GM19351 (cell line): ENCODE data around the gene OR7G3.

ENCODE experiments used
- ATAC-seq: cut with Tn5 transposase; IDR thresholded peaks from one replicate; pipeline ENCODE4 v1.9.1; 2021; ENCODE audit warnings: mild to moderate bottlenecking, moderate library complexity; ENCODE audit not compliant: unreplicated experiment

Gene OR7G3

GRCh38 chr19:9126900-9127405 is at the start of gene OR7G3:
Gene OR7G3 (minus strand): TSS chr19:9126950. CDS start chr19:9126950, 0 bp downstream.
- ATAC-seq = no peak

GRCh38 chr19:9175326-9175725 is 48.6 kb upstream of the OR7G3 start:
- ATAC-seq = no peak

DNA sequence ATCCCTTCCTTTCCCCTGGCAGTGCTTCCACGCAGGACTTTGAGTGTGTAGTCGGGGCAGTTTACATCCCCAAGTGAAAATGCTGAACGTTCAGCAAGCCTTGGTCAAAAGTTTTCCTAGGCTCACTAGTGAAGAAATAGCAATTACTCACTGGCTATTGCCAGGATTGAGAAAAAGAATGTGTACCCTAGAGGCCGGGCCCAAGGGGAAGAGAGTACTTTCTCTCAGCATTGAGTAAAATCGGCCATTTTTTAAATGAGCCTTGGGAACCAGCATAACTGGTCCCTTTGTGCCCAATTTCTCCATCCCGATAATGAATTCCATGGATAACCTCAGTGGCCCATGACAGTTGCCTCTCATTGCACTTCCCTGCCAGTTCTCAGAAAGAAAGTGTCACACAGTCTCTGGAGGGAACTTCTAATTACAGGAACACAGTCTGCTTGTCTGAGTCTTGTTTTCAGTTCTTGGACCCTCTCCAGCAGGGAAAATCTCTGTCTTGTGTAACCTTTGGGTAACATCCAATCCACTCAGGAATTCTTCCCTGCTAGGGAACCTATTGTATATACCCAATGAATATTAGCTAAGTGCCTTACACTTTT is 44.7 kb upstream of the OR7G3 start:
- ATAC-seq = no peak

DNA sequence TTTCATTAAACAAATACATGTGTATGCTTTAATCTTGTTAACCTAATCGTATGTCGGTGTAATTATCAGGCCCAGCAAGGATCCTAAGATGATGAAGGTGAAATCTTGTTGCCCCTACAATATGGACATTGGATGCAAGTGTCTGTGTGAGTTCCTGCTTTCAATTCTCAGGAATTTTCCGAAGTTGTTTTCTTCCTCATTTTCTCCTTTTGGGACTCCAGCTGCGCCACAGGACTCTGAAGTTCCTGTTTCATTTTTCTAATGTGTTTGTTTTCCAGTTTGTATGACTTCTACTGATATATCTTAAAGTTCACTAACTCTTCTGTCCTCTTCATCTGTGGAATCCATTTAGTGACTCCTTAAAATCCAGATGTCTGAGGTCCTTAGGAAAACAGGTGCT is 40.1 kb upstream of the OR7G3 start:
- no peak for ATAC-seq

DNA sequence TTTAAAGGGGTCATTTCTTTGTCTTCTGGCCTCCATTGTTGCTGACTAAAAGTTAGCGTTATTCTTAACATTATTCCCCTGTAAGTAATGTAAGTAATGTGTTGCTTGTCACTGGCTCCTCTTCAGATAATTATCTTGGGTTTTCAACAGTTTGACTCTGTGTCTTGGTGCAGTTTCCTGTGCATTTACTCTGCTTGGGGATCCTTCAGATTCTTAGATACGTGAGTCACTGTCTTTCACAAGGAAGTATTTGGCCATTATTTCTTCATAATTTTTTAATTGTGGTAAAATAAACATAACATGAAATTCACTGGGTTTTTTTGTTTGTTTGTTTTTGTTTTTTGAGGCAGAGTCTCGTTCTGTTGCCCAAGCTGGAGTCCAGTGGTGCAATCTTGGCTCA is 38.5 kb upstream of the OR7G3 start:
- ATAC-seq = no peak

GRCh38 chr19:9161427-9161826 is 34.7 kb upstream of the OR7G3 start:
- ATAC-seq = no peak

- ATAC-seq = no peak
Observed at GRCh38 chr19:9159891-9160290, 33.1 kb upstream of the OR7G3 start.

- no peak for ATAC-seq
Observed at GRCh38 chr19:9156304-9156703, 29.6 kb upstream of the OR7G3 start.

GRCh38 chr19:9155591-9155990 is 28.8 kb upstream of the OR7G3 start:
- no peak for ATAC-seq

DNA sequence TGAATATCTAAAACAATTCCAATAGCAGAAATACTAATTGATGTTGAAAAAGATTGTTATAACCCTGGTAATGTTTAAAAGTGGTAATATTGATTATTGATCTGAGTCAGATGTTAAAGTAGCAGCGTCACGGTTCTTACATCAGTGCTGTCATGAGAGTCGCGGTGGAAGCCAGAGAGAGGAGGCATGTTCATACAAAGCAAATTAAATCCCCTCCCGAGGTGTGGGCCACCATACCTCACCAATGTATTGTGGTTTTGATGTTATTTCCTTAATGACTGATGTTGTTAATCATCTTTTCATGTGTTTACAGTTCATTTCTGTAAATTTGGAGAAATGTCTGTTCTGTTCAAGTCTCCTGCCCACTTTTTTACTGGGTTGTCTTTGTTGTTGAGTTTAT is 24.6 kb upstream of the OR7G3 start:
- no peak for ATAC-seq

GRCh38 chr19:9150650-9151049 is 23.9 kb upstream of the OR7G3 start:
- ATAC-seq = no peak

DNA sequence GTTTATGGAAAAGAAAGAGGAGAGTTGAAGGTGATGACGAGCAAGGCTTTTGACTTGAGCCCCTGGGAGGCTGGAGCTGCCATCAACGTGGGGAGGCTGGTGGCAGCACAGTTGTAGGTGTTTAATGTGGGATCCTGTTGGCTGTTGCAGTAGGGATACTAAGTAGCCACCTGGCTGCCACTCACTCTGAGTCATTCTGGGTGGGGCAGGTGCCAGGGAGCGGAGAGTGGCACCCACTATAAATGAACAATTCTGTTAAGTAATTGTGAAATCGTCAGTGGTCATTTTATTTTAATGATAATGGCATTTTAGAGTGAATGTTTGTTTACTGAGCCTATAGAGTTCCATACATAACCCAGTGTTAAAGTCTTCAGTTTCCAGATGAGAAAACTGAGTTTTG is 23.2 kb upstream of the OR7G3 start:
- ATAC-seq = no peak

DNA sequence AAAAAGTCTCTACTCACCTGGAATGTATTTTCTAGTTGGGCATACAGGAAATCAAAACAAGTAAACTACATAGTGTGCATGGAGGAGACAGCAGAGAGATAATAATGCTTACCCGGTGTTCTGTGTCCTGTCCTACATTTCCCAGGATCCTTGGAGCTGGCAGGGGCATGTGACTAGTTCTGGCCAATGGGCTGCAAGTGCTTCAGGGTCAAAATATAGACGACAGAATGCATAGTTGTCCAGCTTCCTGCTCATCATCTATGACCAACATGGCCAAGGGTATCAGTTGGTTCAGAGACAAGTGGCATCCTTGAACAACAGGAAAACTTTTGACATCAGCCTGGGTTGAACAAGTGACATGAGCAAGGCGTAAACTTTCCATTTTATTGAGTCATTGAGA is 21.9 kb upstream of the OR7G3 start:
- no peak for ATAC-seq

DNA sequence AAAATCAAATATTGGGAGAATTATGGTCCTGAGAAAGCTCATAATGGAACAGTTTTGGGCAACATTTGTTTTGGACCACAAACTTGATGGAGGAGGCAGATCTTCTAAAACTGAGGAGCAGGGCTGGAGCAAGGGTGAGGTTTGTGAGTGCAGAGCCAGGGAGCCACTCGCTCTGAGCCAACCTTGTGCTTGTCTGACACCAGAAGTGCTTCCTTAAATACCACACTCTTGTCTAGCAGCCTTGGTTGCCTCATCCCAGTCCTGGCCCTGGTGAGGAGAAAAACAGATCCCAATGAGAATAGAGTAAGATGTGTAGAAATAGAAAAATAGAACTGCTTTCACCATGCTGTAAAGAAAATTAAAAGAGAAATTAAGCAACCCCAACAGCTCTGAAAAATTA is 20.1 kb upstream of the OR7G3 start:
- no peak for ATAC-seq

DNA sequence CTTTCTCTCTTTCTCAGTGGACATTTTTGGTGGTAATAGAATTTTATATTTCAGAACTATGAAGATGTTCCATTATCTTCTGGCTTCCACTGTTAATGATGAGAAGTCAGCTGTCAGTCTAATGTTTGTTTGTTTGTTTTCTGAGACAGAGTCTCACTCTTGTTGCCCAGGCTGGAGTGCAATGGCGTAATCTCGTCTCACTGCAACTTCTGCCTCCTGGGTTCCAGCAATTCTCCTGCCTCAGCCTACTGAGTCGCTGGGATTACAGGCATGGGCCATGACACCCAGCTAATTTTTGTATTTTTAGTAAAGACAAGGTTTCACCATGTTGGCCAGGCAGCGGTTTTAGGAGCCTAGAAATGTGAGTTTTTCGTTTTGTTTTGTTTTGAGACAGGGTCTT is 18.2 kb upstream of the OR7G3 start:
- no peak for ATAC-seq

DNA sequence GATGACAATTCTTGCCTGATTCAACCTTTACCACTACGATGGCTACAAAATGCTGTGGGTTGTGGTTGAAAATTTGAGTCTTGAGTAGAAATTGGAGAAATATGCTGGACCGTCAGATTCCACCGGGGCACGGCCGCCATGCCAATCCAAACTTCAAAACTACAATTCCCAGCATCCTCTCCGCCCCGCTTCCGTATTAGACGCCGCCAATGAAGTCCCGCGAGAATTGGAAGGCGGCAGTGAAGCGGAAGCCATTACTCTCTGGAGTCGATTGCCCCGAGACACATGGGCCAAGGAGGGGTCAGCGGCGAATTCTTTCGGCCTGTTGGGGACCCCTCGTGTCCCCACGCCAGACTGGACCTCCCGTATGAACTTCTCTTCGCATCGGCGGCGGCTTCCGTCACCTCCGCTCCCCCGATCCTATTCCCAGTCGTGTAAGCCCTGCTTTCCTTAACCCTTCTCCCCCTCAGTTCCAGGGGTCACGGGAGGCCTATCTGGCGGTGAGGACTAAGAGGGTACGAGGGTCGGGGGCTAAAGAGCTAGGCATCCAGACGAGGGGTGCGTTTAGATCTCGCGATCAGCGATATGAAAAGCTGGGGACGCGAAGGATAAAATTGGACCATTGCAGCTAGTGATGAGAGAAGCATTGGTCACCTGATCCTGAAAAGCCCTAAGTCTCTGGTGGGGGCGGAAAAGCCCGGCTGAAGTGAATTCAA is 13.6 kb upstream of the OR7G3 start, which contains the start of gene ZNF317:
Gene ZNF317 (plus strand): TSS at position 239 of the 716 bp plus-strand sequence. CDS start 15,620 bp downstream, outside the sequence.
- peak; percentile 85 for ATAC-seq

- ATAC-seq = peak; percentile 17
Observed at GRCh38 chr19:9139609-9140158, 12.9 kb upstream of the OR7G3 start.

- ATAC-seq = no peak
Observed at GRCh38 chr19:9132422-9132821, 5.7 kb upstream of the OR7G3 start.

DNA sequence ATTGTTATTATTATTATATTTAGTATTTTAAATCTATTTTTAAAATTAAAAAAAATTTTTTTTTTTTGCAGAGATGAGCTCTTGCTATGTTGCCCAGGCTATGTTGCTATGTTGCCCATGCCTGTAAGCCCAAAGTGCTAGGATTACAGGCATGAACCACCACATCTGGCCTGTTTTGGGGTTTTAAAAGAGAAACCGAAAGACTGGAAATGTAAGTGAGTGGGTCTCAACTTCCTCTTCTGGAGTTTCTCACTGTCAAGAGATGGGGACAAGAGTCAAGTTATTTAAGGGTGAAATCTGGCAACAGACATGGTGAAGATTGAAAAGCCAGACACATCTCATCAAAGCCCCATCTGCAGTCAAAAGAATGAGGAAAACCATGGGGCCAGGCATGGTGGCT is 4.2 kb upstream of the OR7G3 start:
- ATAC-seq = no peak

- ATAC-seq = no peak
Observed at GRCh38 chr19:9128171-9128570, 1.4 kb upstream of the OR7G3 start.

DNA sequence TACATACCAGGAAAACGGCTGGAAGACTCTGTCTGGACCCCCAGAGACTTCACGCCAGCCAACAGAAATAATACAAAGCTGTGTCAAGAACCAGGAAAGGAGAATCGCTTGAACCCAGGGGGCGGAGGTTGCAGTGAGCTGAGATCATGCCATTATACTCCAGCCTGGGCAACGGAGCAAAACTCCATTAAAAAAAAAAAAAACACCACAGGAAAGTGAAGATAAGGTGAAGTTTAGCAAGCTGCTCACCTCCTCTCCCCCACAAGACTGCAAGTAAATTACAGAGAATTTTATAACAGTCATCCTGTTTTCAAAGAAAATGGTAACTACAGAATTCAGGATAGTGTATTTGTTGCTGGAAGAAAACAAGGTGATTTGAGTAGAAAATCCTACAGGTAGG is 10.2 kb downstream of the OR7G3 start:
- no peak for ATAC-seq

- ATAC-seq = no peak
Observed at GRCh38 chr19:9115307-9115813, 11.4 kb downstream of the OR7G3 start, which contains the start of gene OR7G1. Gene OR7G1 (minus strand): TSS chr19:9115763. CDS start chr19:9115763, 0 bp downstream.
